Activated naive CD4-positive, alpha-beta T cell treated with anti-CD3 and anti-CD28 coated beads, Interleukin-2, amount 10 ng/mL, durations not matched to agents 7 days and 5 days (primary cell): Measurements from ENCODE around the gene RAET1G.
"Not testable (repeated sequence)": the region's sequence is repeated elsewhere in the genome, so short reads cannot be mapped to it uniquely, and the experiment has no call there.

ENCODE experiments used
- CTCF ChIA-PET: fragments of 350-600 bp; sonication (Branson Sonifier 250); formaldehyde crosslinking; loops from one replicate; lab custom pipeline; 2021; ENCODE audit warnings: antibody characterized with exemption; lab: Charles Lee
- DNase-seq: peaks from one replicate; pipeline ENCODE4 v3.0.0-alpha.2; 2020
- H3K27ac Mint-ChIP-seq: one replicate; pipeline ENCODE4 v1.8.0; 2021; ENCODE audit warnings: mild to moderate bottlenecking, moderate library complexity, mixed read lengths
- H3K27me3 Mint-ChIP-seq: one replicate; pipeline ENCODE4 v1.8.0; 2021; ENCODE audit warnings: mild to moderate bottlenecking, mixed read lengths
- H3K36me3 Mint-ChIP-seq: one replicate; pipeline ENCODE4 v1.8.0; 2021; ENCODE audit warnings: mixed read lengths
- H3K4me1 Mint-ChIP-seq: one replicate; pipeline ENCODE4 v1.8.0; 2021; ENCODE audit warnings: mixed read lengths
- H3K4me3 Mint-ChIP-seq: one replicate; pipeline ENCODE4 v1.8.0; 2021; ENCODE audit warnings: mild to moderate bottlenecking, moderate library complexity, mixed read lengths
- H3K9me3 Mint-ChIP-seq: one replicate; pipeline ENCODE4 v1.8.0; 2021; ENCODE audit warnings: mixed read lengths

Gene RAET1G

GRCh38 chr6:149896491-149896890, 26.4 kb downstream of the RAET1G start:
- Mint-ChIP-seq H3K27ac (no peak overlapping the region), H3K4me1 (peaks cover 17% of the 10 kb centered on the region), H3K27me3 (peaks cover 38% of the 10 kb centered on the region), H3K4me3 (no peak overlapping the region), H3K36me3 (no peaks in the 10 kb centered on the region), H3K9me3 (no peaks in the 10 kb centered on the region)
- CTCF ChIA-PET, result interaction anchor here (0.9 kb wide), 1 partner anchor 60 kb away, joined by 3 read pairs; no protein-coding TSS in a partner anchor
- DNase-seq, result no peak

DNA sequence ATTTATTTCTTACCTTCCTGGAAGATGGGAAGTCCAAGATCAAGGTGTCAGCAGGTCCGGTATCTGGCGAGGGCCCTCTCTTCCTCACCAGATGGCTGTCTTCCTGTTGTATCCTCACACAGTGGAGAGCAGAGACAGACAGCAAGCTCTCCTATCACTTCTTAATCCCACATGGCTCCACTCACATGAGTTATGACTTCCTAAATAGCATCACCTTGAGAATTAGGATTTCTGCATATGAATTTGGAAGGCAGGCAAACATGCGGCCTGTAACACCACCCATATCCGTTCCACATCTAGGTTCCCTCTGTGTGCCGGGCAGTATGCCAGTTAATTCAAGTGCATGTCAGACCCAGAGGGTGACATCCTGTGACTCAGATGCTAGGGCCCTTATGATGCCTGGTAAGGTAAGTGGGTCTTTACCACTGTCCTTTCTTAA, 27.1 kb downstream of the RAET1G start:
- CTCF ChIA-PET, result interaction anchor here (0.6 kb wide), 1 partner anchor 763 kb away, joined by 4 read pairs; no protein-coding TSS in a partner anchor
- Mint-ChIP-seq H3K4me3 (no peak overlapping the region), H3K36me3 (no peaks in the 10 kb centered on the region), H3K27ac (no peak overlapping the region), H3K9me3 (no peaks in the 10 kb centered on the region), H3K27me3 (peaks cover 32% of the 10 kb centered on the region), H3K4me1 (peaks cover 17% of the 10 kb centered on the region)
- DNase-seq, result no peak

DNA sequence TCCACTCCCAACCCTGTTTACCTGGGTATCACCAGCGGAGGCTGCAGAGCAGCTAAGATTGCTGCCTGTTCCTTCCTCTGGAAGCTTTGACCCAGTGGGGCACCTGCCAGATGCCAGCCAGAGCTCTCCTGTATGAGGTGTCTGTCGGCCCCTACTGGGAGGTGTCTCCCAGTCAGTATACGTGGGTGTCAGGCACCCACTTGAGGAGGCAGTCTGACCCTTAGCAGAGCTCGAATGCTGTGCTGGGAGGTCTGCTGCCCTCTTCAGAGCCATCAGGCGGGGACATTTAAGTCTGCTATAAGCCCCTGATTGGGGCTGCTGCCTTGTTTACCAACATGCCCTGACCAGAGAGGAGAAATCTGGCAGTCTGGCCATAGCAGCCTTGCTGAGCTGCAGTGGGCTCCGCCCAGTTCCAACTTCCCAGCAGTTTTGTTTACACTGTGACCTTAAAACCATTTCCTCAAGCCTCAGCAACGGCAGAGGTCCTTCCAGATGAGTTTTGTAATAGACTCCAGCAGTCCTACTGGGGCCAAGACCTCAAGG, 27.8 kb downstream of the RAET1G start:
- H3K4me3 Mint-ChIP-seq, result no peak overlapping the region
- no peak for DNase-seq
- peaks cover 17% of the 10 kb centered on the region for H3K4me1 Mint-ChIP-seq
- H3K9me3 Mint-ChIP-seq, result no peaks in the 10 kb centered on the region
- no peaks in the 10 kb centered on the region for H3K36me3 Mint-ChIP-seq
- H3K27me3 Mint-ChIP-seq, result peaks cover 34% of the 10 kb centered on the region
- CTCF ChIA-PET, result interaction anchor here (0.6 kb wide), 1 partner anchor 764 kb away, joined by 4 read pairs; no protein-coding TSS in a partner anchor
- H3K27ac Mint-ChIP-seq, result no peak overlapping the region

DNA sequence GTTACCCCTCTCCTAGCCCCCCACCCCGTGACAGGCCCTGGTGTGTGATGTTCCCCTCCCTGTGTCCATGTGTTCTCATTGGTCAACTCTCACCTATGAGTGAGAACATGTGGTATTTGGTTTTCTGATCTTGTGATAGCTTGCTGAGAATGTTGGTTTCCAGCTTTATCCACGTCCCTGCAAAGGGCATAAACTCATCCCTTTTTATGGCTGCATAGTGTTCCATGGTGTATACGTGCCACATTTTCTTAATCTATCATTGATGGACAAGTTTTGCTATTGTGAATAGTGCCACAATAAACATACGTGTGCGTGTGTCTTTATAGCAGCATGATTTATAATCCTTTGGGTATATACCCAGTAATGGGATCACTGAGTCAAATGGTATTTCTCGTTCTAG, 31.1 kb downstream of the RAET1G start:
- H3K9me3 Mint-ChIP-seq, DNase-seq, H3K27ac Mint-ChIP-seq, H3K36me3 Mint-ChIP-seq, H3K4me3 Mint-ChIP-seq, CTCF ChIA-PET: not testable (repeated sequence)
- Mint-ChIP-seq H3K4me1 (peaks cover 17% of the 10 kb centered on the region), H3K27me3 (peaks cover 32% of the 10 kb centered on the region)

DNA sequence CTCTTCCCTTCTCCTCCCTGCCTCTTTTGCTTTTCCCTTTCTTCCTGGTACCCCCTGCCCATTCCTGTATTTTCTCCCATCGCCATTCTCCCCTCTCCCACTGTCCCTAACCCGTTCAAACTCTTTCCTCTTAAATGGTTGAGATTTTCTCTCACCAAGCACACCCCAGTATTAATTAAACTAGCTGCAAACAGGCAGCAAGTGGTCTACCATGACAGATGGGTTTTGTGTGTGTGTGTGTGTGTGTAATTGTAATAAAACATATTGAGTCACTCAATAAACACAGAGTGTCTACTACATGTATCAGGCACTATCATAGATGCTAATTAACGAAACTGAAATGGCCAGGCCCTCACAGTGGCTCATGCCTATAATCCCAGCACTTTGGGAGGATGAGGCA, 31.7 kb downstream of the RAET1G start:
- no peak overlapping the region for H3K4me3 Mint-ChIP-seq
- peaks cover 34% of the 10 kb centered on the region for H3K27me3 Mint-ChIP-seq
- H3K27ac Mint-ChIP-seq, result no peak overlapping the region
- H3K36me3 Mint-ChIP-seq, result no peaks in the 10 kb centered on the region
- H3K4me1 Mint-ChIP-seq, result peaks cover 12% of the 10 kb centered on the region
- H3K9me3 Mint-ChIP-seq, result no peaks in the 10 kb centered on the region
- DNase-seq, result no peak
- CTCF ChIA-PET, result no interaction called here

- Mint-ChIP-seq H3K9me3 (no peaks in the 10 kb centered on the region), H3K4me3 (no peak overlapping the region), H3K27ac (no peak overlapping the region), H3K36me3 (no peaks in the 10 kb centered on the region), H3K27me3 (peaks cover 35% of the 10 kb centered on the region), H3K4me1 (peaks cover 5% of the 10 kb centered on the region)
- CTCF ChIA-PET, result no interaction called here
- no peak for DNase-seq
Observed at GRCh38 chr6:149890629-149891045, 32.3 kb downstream of the RAET1G start.

GRCh38 chr6:149889326-149889725, 33.6 kb downstream of the RAET1G start:
- DNase-seq, result no peak
- H3K27ac Mint-ChIP-seq, result no peak overlapping the region
- H3K4me1 Mint-ChIP-seq, result no peaks in the 10 kb centered on the region
- no peaks in the 10 kb centered on the region for H3K9me3 Mint-ChIP-seq
- CTCF ChIA-PET, result no interaction called here
- H3K4me3 Mint-ChIP-seq, result no peak overlapping the region
- H3K36me3 Mint-ChIP-seq, result no peaks in the 10 kb centered on the region
- peaks cover 43% of the 10 kb centered on the region for H3K27me3 Mint-ChIP-seq

DNA sequence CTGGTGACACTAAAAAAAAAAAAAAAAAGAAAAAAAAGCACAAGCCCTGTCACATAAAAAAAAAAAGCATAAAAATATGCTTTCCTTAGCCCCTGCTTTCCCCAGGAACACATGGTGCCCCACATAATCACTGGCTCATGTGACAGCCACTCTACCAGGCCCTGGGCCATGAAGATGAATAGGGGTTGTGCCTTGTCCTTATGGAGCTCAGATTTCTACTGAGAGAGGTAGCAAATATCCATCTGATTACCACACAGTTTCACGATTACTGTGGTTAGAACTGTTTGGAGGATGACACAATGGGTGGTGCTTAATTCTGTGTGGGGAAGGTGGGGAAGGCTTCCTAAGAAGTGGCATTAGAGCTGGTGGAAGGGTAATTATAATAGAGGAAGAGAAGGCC, 34.3 kb downstream of the RAET1G start:
- CTCF ChIA-PET, result no interaction called here
- Mint-ChIP-seq H3K27ac (no peak overlapping the region), H3K4me3 (no peak overlapping the region), H3K4me1 (no peaks in the 10 kb centered on the region), H3K9me3 (no peaks in the 10 kb centered on the region), H3K36me3 (no peaks in the 10 kb centered on the region), H3K27me3 (peaks cover 50% of the 10 kb centered on the region)
- no peak for DNase-seq

DNA sequence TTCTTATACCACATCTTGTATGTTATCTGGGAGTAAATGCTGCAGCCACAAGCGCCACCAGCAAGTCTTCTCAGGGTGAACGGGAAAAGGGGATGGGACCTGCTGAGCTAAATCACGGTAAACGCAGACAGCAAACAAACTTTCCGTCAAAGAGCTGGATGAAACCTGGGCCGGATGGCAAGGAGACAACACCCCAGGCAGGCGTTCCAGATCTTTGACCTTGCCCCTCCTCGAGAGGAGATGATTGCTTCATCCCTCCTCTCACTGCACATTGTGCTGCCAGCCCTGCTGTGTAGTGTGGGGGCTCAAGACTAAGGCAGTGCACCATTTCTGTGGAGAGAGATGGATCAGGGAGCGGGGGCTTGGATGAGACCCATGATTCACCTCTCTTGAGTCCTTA, 34.8 kb downstream of the RAET1G start:
- CTCF ChIA-PET, result no interaction called here
- peaks cover 51% of the 10 kb centered on the region for H3K27me3 Mint-ChIP-seq
- H3K4me3 Mint-ChIP-seq, result no peak overlapping the region
- H3K9me3 Mint-ChIP-seq, result no peaks in the 10 kb centered on the region
- H3K36me3 Mint-ChIP-seq, result no peaks in the 10 kb centered on the region
- no peak overlapping the region for H3K27ac Mint-ChIP-seq
- no peak for DNase-seq
- no peaks in the 10 kb centered on the region for H3K4me1 Mint-ChIP-seq

DNA sequence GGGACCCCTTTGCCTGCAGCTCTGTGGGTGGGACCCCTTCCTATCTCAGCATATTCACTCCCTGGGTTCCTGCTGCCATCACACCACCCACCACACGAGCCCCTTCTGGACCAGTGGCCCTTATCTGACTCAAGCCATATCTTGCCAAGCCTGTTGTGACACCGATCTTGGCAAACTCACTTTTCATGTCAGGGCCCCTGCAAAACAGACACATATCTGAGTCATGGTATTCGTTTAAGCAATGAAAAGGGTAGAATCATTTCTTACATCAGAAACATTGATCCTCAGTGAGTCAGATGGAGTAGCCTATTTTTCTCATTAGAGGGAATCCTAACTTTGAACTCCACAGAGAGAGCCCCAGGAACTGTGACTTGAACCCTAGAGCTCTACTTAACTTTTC, 35.6 kb downstream of the RAET1G start:
- Mint-ChIP-seq H3K4me1 (no peaks in the 10 kb centered on the region), H3K4me3 (no peak overlapping the region), H3K27me3 (peaks cover 51% of the 10 kb centered on the region), H3K27ac (no peak overlapping the region), H3K9me3 (no peaks in the 10 kb centered on the region), H3K36me3 (no peaks in the 10 kb centered on the region)
- DNase-seq, result no peak
- CTCF ChIA-PET, result no interaction called here

GRCh38 chr6:149885888-149886287, 37.0 kb downstream of the RAET1G start:
- no peak overlapping the region for H3K4me3 Mint-ChIP-seq
- DNase-seq, result no peak
- H3K27ac Mint-ChIP-seq, result no peak overlapping the region
- no peaks in the 10 kb centered on the region for H3K36me3 Mint-ChIP-seq
- H3K4me1 Mint-ChIP-seq, result no peaks in the 10 kb centered on the region
- CTCF ChIA-PET, result interaction anchor here (1.4 kb wide), 1 partner anchor 46 kb away, joined by 4 read pairs; no protein-coding TSS in a partner anchor
- no peaks in the 10 kb centered on the region for H3K9me3 Mint-ChIP-seq
- H3K27me3 Mint-ChIP-seq, result peaks cover 57% of the 10 kb centered on the region

DNA sequence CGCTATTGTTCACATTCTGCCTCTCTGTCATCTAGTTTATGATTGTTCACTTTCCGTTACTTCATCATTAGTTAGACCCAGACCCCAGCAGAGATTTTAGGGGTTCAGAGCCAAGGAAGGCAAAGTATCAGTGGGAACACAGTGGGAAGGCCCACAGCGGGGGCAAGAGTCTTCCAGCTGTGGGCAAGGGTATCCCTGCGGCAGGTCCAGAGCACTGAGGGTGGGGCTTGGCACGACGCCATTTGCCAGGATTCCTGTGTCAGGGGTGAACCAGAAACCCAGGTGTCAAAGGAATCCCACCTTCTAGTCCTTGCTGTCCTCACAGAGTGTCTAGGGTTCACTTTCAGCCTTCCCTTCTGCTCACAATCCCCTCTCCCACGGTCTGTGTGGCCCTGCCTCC, 38.3 kb downstream of the RAET1G start:
- H3K27me3 Mint-ChIP-seq, result peaks cover 57% of the 10 kb centered on the region
- no peak overlapping the region for H3K27ac Mint-ChIP-seq
- no peak overlapping the region for H3K4me3 Mint-ChIP-seq
- H3K36me3 Mint-ChIP-seq, result no peaks in the 10 kb centered on the region
- no peaks in the 10 kb centered on the region for H3K9me3 Mint-ChIP-seq
- DNase-seq, result no peak
- CTCF ChIA-PET, result interaction anchor here (1.4 kb wide), 1 partner anchor 49 kb away, joined by 3 read pairs; no protein-coding TSS in a partner anchor
- H3K4me1 Mint-ChIP-seq, result no peaks in the 10 kb centered on the region

DNA sequence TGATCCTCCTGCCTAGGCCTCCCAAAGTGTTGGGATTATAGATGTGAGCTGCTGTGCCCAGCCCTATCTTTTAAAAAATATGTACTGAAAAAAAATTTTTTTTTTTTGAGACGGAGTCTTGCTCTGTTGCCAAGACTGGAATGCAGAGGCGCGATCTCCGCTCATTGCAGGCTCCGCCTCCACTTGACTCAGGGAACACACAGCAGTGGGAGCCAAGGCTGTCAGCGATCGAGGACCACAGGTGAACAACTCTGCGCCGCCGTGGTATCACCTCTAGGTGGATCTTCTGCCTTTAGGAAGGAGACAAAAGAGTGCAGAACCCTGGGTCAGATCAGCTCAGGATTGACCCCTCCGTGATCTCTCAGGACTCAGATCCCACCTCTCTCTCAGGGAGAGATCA, 38.7 kb downstream of the RAET1G start:
- CTCF ChIA-PET, result interaction anchor here (1.4 kb wide), 1 partner anchor 49 kb away, joined by 3 read pairs; no protein-coding TSS in a partner anchor
- no peaks in the 10 kb centered on the region for H3K4me1 Mint-ChIP-seq
- H3K4me3 Mint-ChIP-seq, result no peak overlapping the region

DNA sequence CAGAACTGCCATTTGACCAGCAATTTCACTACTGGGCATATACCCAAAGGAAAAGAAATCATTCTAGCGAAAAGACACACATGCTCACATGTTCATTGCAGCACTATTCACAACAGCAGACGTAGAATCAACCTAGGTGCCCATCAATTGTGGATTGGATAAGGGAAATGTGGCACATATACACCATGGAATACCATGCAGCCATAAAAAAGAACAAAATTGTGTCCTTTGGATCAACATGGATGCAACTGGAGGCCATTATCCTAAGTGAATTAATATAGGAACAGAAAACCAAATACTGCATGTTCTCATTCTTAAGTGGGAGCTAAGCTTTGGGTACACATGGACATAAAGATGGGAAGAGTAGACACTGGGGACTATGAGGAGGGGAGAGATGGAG, 41.1 kb downstream of the RAET1G start:
- H3K27ac Mint-ChIP-seq, result no peak overlapping the region
- DNase-seq, result no peak
- CTCF ChIA-PET, result no interaction called here
- no peaks in the 10 kb centered on the region for H3K36me3 Mint-ChIP-seq
- no peak overlapping the region for H3K4me3 Mint-ChIP-seq
- H3K9me3 Mint-ChIP-seq, result no peaks in the 10 kb centered on the region
- H3K27me3 Mint-ChIP-seq, result peaks cover 59% of the 10 kb centered on the region
- H3K4me1 Mint-ChIP-seq, result no peaks in the 10 kb centered on the region

More for the DNA sequence above, 38.7 kb downstream of the RAET1G start:
- no peak overlapping the region for H3K27ac Mint-ChIP-seq
- H3K9me3 Mint-ChIP-seq, result no peaks in the 10 kb centered on the region
- no peak for DNase-seq
- H3K27me3 Mint-ChIP-seq, result peaks cover 56% of the 10 kb centered on the region
- H3K36me3 Mint-ChIP-seq, result no peaks in the 10 kb centered on the region

- Mint-ChIP-seq H3K27ac (no peak overlapping the region), H3K9me3 (no peaks in the 10 kb centered on the region), H3K27me3 (peaks cover 57% of the 10 kb centered on the region), H3K4me1 (no peaks in the 10 kb centered on the region), H3K4me3 (no peak overlapping the region), H3K36me3 (no peaks in the 10 kb centered on the region)
- CTCF ChIA-PET, result no interaction called here
- no peak for DNase-seq
Observed at GRCh38 chr6:149881066-149881766, 41.7 kb downstream of the RAET1G start.
